ENCODE measurements around the gene ZC3H8.

DNA sequence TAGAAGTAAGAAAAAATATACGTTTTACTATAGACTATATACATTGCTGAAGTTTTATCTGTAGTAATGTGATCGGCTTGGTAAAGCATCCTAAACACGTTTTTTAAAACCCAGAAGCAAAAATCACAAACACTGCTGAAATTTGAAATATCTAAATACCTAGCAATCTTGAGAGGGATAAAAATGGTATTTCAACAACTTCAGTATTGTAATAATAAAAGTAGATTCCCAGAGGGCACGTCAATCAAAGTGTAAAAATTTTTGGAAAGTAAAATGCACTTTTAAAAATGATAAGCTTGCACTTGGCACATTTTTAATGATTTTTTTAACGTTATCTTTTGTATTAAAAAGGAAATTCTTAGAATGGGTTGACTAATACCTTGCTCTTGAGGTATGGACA is 22.1 kb upstream of the ZC3H8 start:
- no peak for TF ChIP-seq POLR2A (IDR thresholded peaks at IDR 0.05; ENCODE audit: low read depth, low read length)
- TF ChIP-seq, protein P1, sequence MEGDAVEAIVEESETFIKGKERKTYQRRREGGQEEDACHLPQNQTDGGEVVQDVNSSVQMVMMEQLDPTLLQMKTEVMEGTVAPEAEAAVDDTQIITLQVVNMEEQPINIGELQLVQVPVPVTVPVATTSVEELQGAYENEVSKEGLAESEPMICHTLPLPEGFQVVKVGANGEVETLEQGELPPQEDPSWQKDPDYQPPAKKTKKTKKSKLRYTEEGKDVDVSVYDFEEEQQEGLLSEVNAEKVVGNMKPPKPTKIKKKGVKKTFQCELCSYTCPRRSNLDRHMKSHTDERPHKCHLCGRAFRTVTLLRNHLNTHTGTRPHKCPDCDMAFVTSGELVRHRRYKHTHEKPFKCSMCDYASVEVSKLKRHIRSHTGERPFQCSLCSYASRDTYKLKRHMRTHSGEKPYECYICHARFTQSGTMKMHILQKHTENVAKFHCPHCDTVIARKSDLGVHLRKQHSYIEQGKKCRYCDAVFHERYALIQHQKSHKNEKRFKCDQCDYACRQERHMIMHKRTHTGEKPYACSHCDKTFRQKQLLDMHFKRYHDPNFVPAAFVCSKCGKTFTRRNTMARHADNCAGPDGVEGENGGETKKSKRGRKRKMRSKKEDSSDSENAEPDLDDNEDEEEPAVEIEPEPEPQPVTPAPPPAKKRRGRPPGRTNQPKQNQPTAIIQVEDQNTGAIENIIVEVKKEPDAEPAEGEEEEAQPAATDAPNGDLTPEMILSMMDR (IDR thresholded peaks at IDR 0.05; ENCODE audit: extremely low read depth in 1 of 2, insufficient read depth in 1 of 2, low read depth in 1 of 2, low read length in 2 of 2): no peak
- TF ChIP-seq EZH2 (IDR thresholded peaks at IDR 0.05; ENCODE audit: borderline replicate concordance, low read depth, low read length, severe bottlenecking): no peak
- TF ChIP-seq POLR2AphosphoS5 (IDR thresholded peaks at IDR 0.05; ENCODE audit: insufficient read depth, low read depth, low read length): no peak
- TF ChIP-seq FOS (IDR thresholded peaks at IDR 0.05; ENCODE audit: borderline replicate concordance, insufficient read depth, low read length): no peak
- no peak for TF ChIP-seq GATA2 (IDR thresholded peaks at IDR 0.05; ENCODE audit: insufficient read depth, insufficient read length, low read depth, low read length)
